Osteocyte (in vitro differentiated cells): ENCODE measurements around the gene TLK2. TPM values are rescaled to one million over a fixed set of nuclear protein-coding genes. Genes with fewer than 3 reads are reported as not detected.
"Not testable (repeated sequence)": the region's sequence is repeated elsewhere in the genome, so short reads cannot be mapped to it uniquely, and the experiment has no call there.

Experiments
- DNase-seq: peaks from one replicate; pipeline ENCODE4 v3.0.0; 2021; ENCODE audit warnings: mixed read lengths; ENCODE audit not compliant: unreplicated experiment; ENCODE audit errors: extremely low spot score
- H3K27ac Mint-ChIP-seq: one replicate; pipeline ENCODE4 v1.8.0; 2021; ENCODE audit warnings: mild to moderate bottlenecking, mixed read lengths; ENCODE audit not compliant: unreplicated experiment
- H3K27me3 Mint-ChIP-seq: one replicate; pipeline ENCODE4 v1.8.0; 2021; ENCODE audit warnings: mixed read lengths; ENCODE audit not compliant: unreplicated experiment
- H3K36me3 Mint-ChIP-seq: one replicate; pipeline ENCODE4 v1.8.0; 2021; ENCODE audit warnings: mixed read lengths; ENCODE audit not compliant: unreplicated experiment
- H3K4me1 Mint-ChIP-seq: one replicate; pipeline ENCODE4 v1.8.0; 2021; ENCODE audit warnings: mixed read lengths; ENCODE audit not compliant: unreplicated experiment
- H3K4me3 Mint-ChIP-seq: one replicate; pipeline ENCODE4 v1.8.0; 2021; ENCODE audit warnings: mild to moderate bottlenecking, moderate library complexity, mixed read lengths; ENCODE audit not compliant: unreplicated experiment
- H3K9me3 Mint-ChIP-seq: one replicate; pipeline ENCODE4 v1.8.0; 2021; ENCODE audit warnings: mixed read lengths; ENCODE audit not compliant: unreplicated experiment
- total RNA-seq: library from RNA; stranded (reverse); gene quantifications from 2 replicates; pipeline ENCODE4 v1.2.1, GENCODE V29; 2021

The TLK2 gene
- total RNA-seq, 1 donor from 2014 or later = 51.9 TPM

DNA sequence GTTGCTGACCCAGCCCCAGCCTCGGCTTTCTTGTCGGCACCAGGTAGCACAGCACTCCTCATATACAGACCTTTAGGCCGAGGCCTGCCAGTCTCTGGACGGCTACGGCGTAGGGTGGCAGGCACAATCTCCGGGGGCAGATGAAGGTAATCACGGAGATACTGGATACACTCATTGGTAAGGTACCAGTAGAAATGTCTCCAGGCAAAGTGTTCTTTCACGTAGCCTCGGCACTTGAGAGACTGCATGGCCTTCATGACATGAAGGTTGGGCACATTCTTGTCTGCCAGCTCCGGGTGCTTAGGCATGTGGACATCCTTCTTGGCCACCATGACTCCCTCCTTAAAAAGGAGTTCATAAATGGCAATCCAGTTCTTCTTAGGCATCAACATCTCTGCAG lies 37.8 kb downstream of the TLK2 start:
- not testable (repeated sequence) for H3K4me1 Mint-ChIP-seq, H3K27me3 Mint-ChIP-seq, H3K36me3 Mint-ChIP-seq, H3K9me3 Mint-ChIP-seq, H3K4me3 Mint-ChIP-seq, DNase-seq, H3K27ac Mint-ChIP-seq

DNA sequence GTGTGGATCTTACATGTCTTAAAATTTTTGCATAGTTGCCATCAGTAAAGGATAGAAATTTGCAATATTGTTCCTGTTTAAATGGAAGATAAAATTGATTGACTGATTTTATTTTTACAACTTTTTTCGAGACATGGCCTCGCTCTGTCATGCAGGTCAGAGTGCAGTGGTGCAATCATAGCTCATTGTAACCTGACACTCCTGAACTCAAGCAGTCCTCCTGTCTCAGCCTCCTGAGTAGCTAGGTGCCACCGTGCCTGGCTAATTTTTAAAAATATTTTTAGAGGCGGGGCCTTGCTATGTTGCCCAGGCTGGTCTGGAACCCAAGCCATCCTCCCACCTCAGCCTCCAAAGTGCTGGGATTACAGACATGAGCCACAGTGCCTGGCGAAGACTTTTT lies 42.7 kb downstream of the TLK2 start:
- not testable (repeated sequence) for H3K27me3 Mint-ChIP-seq, H3K9me3 Mint-ChIP-seq, H3K4me1 Mint-ChIP-seq, H3K27ac Mint-ChIP-seq, H3K4me3 Mint-ChIP-seq, DNase-seq
- peaks cover 14% of the 10 kb centered on the region for H3K36me3 Mint-ChIP-seq

DNA sequence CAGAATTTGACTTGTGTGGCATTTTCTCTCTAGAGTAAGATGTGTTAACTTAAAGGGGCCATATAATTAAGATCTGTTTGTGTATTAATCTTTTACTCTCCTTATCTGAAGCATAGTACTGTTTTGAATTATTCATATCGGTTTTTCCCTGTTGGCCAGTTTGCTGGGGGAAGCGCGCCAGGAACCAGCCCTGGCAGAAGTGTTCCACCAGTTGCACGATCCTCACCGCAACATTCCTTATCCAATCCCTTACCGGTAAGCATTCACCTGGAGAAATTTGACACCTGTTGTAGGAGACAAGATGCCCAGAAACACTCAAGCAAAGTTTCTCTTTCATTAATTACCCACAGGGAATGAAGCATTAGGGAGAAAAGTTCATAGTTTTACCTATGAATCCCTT lies 45.5 kb downstream of the TLK2 start:
- not testable (repeated sequence) for H3K27ac Mint-ChIP-seq, H3K4me3 Mint-ChIP-seq, DNase-seq, H3K4me1 Mint-ChIP-seq, H3K27me3 Mint-ChIP-seq, H3K9me3 Mint-ChIP-seq
- peaks cover 24% of the 10 kb centered on the region for H3K36me3 Mint-ChIP-seq

GRCh38 chr17:62525317-62525716 lies 46.7 kb downstream of the TLK2 start:
- not testable (repeated sequence) for DNase-seq, H3K27me3 Mint-ChIP-seq, H3K4me1 Mint-ChIP-seq, H3K4me3 Mint-ChIP-seq, H3K9me3 Mint-ChIP-seq
- peaks cover 25% of the 10 kb centered on the region for H3K36me3 Mint-ChIP-seq
- H3K27ac Mint-ChIP-seq = peak overlapping the region; percentile 54

- not testable (repeated sequence) for H3K9me3 Mint-ChIP-seq, DNase-seq, H3K27me3 Mint-ChIP-seq, H3K4me1 Mint-ChIP-seq, H3K27ac Mint-ChIP-seq, H3K4me3 Mint-ChIP-seq
- H3K36me3 Mint-ChIP-seq = peaks cover 32% of the 10 kb centered on the region
Measured at GRCh38 chr17:62530936-62531335, 52.3 kb downstream of the TLK2 start.

- H3K4me1 Mint-ChIP-seq, H3K9me3 Mint-ChIP-seq, H3K4me3 Mint-ChIP-seq, DNase-seq, H3K27me3 Mint-ChIP-seq, H3K27ac Mint-ChIP-seq: not testable (repeated sequence)
- H3K36me3 Mint-ChIP-seq = peaks cover 29% of the 10 kb centered on the region
Measured at GRCh38 chr17:62536557-62536956, 57.9 kb downstream of the TLK2 start.

DNA sequence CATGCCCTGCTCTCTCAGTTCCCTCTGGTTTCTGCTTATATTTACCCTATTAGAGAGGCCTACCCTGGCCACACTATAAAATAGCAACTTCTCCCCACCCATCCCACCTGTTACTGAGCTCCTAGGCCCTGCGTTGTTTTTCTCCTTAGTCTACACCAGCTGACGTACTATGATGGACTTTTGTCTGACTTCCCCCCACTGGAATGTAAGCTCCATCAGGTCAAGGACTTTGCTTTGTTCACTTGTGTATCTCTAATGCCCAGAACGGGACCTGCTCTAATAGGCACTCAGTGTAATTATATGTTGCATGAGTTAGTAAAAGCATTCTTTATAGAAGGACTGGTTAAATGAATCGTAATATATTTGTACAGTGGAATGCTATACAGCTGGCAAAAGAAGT lies 62.4 kb downstream of the TLK2 start:
- DNase-seq, H3K9me3 Mint-ChIP-seq, H3K27ac Mint-ChIP-seq, H3K4me1 Mint-ChIP-seq, H3K27me3 Mint-ChIP-seq, H3K4me3 Mint-ChIP-seq: not testable (repeated sequence)
- peaks cover 41% of the 10 kb centered on the region for H3K36me3 Mint-ChIP-seq

DNA sequence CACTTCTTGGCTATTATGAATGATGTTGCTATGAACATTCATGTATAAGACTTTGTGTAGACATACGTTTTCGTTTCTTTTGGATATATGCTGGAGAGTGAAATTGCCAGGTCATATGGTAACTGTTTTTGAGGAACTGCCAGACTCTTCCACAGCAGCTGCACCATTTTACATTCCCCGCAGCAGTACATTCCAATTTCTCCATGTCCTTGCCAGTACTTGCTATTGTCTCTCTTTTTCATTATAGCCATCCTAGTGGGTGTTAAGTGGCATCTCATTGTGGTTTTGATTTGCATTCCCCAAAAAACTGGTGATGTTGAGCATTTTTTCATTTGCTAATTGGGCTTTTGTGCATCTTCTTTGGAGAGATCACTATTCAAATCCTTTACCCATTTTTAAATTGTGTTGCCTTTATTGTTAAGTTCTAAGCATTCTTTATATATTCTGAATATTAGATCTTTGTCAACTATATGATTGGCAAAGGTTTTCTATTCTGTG lies 64.7 kb downstream of the TLK2 start:
- H3K9me3 Mint-ChIP-seq, H3K27me3 Mint-ChIP-seq, H3K4me1 Mint-ChIP-seq, DNase-seq, H3K27ac Mint-ChIP-seq, H3K4me3 Mint-ChIP-seq: not testable (repeated sequence)
- peaks cover 35% of the 10 kb centered on the region for H3K36me3 Mint-ChIP-seq

DNA sequence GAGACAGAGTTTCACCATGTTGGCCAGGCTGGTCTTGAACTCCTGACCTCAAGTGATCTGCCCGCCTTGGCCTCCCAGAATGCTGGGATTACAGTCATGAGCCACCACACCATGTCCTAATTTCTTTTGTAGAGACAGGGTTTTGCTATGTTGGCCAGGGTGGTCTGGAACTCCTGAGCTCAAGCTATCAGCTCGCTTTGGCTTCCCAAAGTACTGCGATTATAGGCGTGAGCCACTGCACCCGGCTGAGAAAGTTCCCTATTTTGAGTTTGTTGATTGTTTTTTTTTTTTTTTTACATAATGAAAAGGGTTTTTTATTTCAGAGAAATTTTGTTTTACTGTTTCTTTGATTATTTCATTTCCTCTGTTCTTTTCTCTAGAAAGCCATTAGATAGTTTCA lies 67.4 kb downstream of the TLK2 start:
- DNase-seq, H3K9me3 Mint-ChIP-seq, H3K4me3 Mint-ChIP-seq, H3K4me1 Mint-ChIP-seq, H3K27ac Mint-ChIP-seq, H3K27me3 Mint-ChIP-seq: not testable (repeated sequence)
- H3K36me3 Mint-ChIP-seq = peaks cover 22% of the 10 kb centered on the region
